K562 (cell line): ENCODE results near the gene KNSTRN. TPM values are rescaled to one million over a fixed set of nuclear protein-coding genes. Genes with fewer than 3 reads are reported as not detected.

Source experiments
- ETV5 ChIP-seq: sonication (generic); formaldehyde crosslinking; IDR thresholded peaks from 2 replicates; pipeline ENCODE4 v1.4.0; 2020; ENCODE audit warnings: low read depth, mild to moderate bottlenecking, missing genetic modification reagents
- SMAD4 ChIP-seq: fragments of 250-450 bp; sonication (Bioruptor Pico); conservative IDR thresholded peaks from 2 replicates; pipeline ENCODE4 v1.8.0; 2021; ENCODE audit warnings: inconsistent platforms, mild to moderate bottlenecking, moderate library complexity
- SRF ChIP-seq, 2 experiments: fragments of 250-450, 450-650 bp in 1 of 2; sonication (Bioruptor Pico) in 1 of 2; sonication (generic) in 1 of 2; formaldehyde crosslinking; IDR thresholded peaks; 2 replicates each; pipeline versions ENCODE4 v1.5.0 to v1.5.1; 2020 to 2022; ENCODE audit warnings: mild to moderate bottlenecking in 1 of 2, missing genetic modification reagents in 1 of 2
- ZNF79 ChIP-seq: fragments of 250-450 bp; sonication (Bioruptor Pico); IDR thresholded peaks from 2 replicates; pipeline ENCODE4 v1.4.0; 2020; ENCODE audit warnings: low read depth, mild to moderate bottlenecking, moderate library complexity
- polyA plus RNA-seq, 8 experiments: library from polyadenylated mRNA; depleted of rRNA in 4 of 8; stranded (reverse) in 5 of 8; unstranded in 3 of 8; fragments of >200 nt; fragmentation: Nextera tagmentation in 2 of 8; fragmentation: Illumina TruSeq in 1 of 8; extraction: Ambion mirVana in 2 of 8; extraction: Trizol in 1 of 8; gene quantifications; 2 replicates each; pipeline versions ENCODE4 v1.2.1 to v1.2.3, GENCODE V29; 2011 to 2014; ENCODE audit warnings: inconsistent platforms in 1 of 8, missing spikeins in 1 of 8
- total RNA-seq, 7 experiments: library from RNA; depleted of rRNA in 6 of 7; stranded (reverse); fragments of >200 nt in 6 of 7; fragmentation: Illumina TruSeq in 2 of 7; extraction: Trizol in 2 of 7; gene quantifications; 2 replicates each; pipeline versions ENCODE4 v1.2.1 to v1.2.3, GENCODE V29; 2011 to 2021; ENCODE audit warnings: low replicate concordance in 1 of 7
- TF ChIP-seq, protein P1 (sequence below): fragments of 200-600 bp; sonication (generic); IDR thresholded peaks from one replicate; pipeline ENCODE4 v1.6.1; 2012; ENCODE audit warnings: mild to moderate bottlenecking, low read depth, low read length, inconsistent platforms
- TF ChIP-seq, protein P2 (sequence below), 2 experiments: fragments of 450-650 bp in 1 of 2; sonication (generic) in 1 of 2; formaldehyde crosslinking in 1 of 2; IDR thresholded peaks; 2 replicates each; pipeline versions ENCODE4 v1.7.1 to v1.9.0; 2016 to 2022; ENCODE audit warnings: inconsistent platforms in 1 of 2, mild to moderate bottlenecking in 1 of 2, missing genetic modification reagents in 1 of 2

KNSTRN gene
- total and polyA plus RNA-seq, 9 of the 15 experiments (the other 6 are each of a cell fraction or from before 2014, with no cell fraction given): 48.7 to 88.2 (median 66.3) TPM

DNA sequence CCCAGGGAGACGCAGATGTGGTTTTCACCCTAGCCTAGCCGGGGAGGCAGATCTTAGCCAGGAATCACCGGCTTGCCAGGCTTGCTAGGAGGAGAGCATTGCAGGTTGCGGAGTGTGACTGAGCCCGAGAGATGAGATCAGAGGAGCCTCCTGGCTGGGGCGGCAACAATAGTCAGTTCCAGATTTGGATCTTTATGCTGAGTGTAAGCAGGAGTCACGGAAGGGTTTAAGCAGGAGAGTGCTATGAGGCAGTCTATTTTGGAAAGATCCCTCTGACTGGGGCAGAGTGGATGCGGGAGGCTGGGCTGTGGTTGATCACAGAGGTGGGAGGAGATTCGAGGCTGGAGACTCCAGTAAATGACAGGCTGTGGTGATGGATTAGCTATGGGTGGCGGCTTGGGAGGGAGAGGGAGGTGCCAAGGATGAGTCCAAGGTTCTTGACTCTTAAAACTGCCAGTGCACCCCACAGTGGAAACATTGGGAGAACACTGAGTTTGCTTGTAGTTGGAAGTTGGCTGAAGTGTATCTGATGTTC is 47.8 kb downstream of the KNSTRN start (continued):
- TF ChIP-seq, protein P1, sequence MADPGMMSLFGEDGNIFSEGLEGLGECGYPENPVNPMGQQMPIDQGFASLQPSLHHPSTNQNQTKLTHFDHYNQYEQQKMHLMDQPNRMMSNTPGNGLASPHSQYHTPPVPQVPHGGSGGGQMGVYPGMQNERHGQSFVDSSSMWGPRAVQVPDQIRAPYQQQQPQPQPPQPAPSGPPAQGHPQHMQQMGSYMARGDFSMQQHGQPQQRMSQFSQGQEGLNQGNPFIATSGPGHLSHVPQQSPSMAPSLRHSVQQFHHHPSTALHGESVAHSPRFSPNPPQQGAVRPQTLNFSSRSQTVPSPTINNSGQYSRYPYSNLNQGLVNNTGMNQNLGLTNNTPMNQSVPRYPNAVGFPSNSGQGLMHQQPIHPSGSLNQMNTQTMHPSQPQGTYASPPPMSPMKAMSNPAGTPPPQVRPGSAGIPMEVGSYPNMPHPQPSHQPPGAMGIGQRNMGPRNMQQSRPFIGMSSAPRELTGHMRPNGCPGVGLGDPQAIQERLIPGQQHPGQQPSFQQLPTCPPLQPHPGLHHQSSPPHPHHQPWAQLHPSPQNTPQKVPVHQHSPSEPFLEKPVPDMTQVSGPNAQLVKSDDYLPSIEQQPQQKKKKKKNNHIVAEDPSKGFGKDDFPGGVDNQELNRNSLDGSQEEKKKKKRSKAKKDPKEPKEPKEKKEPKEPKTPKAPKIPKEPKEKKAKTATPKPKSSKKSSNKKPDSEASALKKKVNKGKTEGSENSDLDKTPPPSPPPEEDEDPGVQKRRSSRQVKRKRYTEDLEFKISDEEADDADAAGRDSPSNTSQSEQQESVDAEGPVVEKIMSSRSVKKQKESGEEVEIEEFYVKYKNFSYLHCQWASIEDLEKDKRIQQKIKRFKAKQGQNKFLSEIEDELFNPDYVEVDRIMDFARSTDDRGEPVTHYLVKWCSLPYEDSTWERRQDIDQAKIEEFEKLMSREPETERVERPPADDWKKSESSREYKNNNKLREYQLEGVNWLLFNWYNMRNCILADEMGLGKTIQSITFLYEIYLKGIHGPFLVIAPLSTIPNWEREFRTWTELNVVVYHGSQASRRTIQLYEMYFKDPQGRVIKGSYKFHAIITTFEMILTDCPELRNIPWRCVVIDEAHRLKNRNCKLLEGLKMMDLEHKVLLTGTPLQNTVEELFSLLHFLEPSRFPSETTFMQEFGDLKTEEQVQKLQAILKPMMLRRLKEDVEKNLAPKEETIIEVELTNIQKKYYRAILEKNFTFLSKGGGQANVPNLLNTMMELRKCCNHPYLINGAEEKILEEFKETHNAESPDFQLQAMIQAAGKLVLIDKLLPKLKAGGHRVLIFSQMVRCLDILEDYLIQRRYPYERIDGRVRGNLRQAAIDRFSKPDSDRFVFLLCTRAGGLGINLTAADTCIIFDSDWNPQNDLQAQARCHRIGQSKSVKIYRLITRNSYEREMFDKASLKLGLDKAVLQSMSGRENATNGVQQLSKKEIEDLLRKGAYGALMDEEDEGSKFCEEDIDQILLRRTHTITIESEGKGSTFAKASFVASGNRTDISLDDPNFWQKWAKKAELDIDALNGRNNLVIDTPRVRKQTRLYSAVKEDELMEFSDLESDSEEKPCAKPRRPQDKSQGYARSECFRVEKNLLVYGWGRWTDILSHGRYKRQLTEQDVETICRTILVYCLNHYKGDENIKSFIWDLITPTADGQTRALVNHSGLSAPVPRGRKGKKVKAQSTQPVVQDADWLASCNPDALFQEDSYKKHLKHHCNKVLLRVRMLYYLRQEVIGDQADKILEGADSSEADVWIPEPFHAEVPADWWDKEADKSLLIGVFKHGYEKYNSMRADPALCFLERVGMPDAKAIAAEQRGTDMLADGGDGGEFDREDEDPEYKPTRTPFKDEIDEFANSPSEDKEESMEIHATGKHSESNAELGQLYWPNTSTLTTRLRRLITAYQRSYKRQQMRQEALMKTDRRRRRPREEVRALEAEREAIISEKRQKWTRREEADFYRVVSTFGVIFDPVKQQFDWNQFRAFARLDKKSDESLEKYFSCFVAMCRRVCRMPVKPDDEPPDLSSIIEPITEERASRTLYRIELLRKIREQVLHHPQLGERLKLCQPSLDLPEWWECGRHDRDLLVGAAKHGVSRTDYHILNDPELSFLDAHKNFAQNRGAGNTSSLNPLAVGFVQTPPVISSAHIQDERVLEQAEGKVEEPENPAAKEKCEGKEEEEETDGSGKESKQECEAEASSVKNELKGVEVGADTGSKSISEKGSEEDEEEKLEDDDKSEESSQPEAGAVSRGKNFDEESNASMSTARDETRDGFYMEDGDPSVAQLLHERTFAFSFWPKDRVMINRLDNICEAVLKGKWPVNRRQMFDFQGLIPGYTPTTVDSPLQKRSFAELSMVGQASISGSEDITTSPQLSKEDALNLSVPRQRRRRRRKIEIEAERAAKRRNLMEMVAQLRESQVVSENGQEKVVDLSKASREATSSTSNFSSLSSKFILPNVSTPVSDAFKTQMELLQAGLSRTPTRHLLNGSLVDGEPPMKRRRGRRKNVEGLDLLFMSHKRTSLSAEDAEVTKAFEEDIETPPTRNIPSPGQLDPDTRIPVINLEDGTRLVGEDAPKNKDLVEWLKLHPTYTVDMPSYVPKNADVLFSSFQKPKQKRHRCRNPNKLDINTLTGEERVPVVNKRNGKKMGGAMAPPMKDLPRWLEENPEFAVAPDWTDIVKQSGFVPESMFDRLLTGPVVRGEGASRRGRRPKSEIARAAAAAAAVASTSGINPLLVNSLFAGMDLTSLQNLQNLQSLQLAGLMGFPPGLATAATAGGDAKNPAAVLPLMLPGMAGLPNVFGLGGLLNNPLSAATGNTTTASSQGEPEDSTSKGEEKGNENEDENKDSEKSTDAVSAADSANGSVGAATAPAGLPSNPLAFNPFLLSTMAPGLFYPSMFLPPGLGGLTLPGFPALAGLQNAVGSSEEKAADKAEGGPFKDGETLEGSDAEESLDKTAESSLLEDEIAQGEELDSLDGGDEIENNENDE: no peak
- TF ChIP-seq ZNF79 (CRISPR knock-in tag) (no peak), SMAD4 (CRISPR knock-in tag) (no peak), SRF (CRISPR knock-in tag; IDR thresholded peaks at IDR 0.05) (peak in 1 of 2 experiments; percentile 24; a peak in 1 of 4 replicates), ETV5 (CRISPR knock-in tag) (no peak)
- TF ChIP-seq, protein P2, sequence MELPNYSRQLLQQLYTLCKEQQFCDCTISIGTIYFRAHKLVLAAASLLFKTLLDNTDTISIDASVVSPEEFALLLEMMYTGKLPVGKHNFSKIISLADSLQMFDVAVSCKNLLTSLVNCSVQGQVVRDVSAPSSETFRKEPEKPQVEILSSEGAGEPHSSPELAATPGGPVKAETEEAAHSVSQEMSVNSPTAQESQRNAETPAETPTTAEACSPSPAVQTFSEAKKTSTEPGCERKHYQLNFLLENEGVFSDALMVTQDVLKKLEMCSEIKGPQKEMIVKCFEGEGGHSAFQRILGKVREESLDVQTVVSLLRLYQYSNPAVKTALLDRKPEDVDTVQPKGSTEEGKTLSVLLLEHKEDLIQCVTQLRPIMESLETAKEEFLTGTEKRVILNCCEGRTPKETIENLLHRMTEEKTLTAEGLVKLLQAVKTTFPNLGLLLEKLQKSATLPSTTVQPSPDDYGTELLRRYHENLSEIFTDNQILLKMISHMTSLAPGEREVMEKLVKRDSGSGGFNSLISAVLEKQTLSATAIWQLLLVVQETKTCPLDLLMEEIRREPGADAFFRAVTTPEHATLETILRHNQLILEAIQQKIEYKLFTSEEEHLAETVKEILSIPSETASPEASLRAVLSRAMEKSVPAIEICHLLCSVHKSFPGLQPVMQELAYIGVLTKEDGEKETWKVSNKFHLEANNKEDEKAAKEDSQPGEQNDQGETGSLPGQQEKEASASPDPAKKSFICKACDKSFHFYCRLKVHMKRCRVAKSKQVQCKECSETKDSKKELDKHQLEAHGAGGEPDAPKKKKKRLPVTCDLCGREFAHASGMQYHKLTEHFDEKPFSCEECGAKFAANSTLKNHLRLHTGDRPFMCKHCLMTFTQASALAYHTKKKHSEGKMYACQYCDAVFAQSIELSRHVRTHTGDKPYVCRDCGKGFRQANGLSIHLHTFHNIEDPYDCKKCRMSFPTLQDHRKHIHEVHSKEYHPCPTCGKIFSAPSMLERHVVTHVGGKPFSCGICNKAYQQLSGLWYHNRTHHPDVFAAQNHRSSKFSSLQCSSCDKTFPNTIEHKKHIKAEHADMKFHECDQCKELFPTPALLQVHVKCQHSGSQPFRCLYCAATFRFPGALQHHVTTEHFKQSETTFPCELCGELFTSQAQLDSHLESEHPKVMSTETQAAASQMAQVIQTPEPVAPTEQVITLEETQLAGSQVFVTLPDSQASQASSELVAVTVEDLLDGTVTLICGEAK (IDR thresholded peaks at IDR 0.05): no peak
- TF ChIP-seq, protein P2 (CRISPR knock-in tag; IDR thresholded peaks at IDR 0.05): no peak
